Activated CD4-positive, alpha-beta T cell treated with anti-CD3 and anti-CD28 coated beads, Interleukin-2, amount 10 ng/mL, durations not matched to agents 24 days and 14 days (primary cell): ENCODE measurements around the gene NABP2. TPM values are rescaled to one million over a fixed set of nuclear protein-coding genes. Genes with fewer than 3 reads are reported as not detected.

ENCODE experiments used
- DNase-seq: peaks from one replicate; pipeline ENCODE4 v3.0.0; 2022
- H3K27ac Mint-ChIP-seq: one replicate; pipeline ENCODE4 v1.8.0; 2022; ENCODE audit warnings: mild to moderate bottlenecking, mixed read lengths
- H3K27me3 Mint-ChIP-seq: one replicate; pipeline ENCODE4 v1.8.0; 2022; ENCODE audit warnings: mixed read lengths
- H3K36me3 Mint-ChIP-seq: one replicate; pipeline ENCODE4 v1.8.0; 2022; ENCODE audit warnings: low read depth, mild to moderate bottlenecking, mixed read lengths
- H3K4me1 Mint-ChIP-seq: one replicate; pipeline ENCODE4 v1.8.0; 2021; ENCODE audit warnings: mixed read lengths
- H3K4me3 Mint-ChIP-seq: one replicate; pipeline ENCODE4 v1.8.0; 2022; ENCODE audit warnings: mild to moderate bottlenecking, moderate library complexity, mixed read lengths
- H3K9me3 Mint-ChIP-seq: one replicate; pipeline ENCODE4 v1.8.0; 2021; ENCODE audit warnings: mixed read lengths
- intact Hi-C: fragments of 100-400 bp; cut with micrococcal nuclease; formaldehyde crosslinking; loops from one replicate; pipeline ENCODE4 v1.15.1; 2023
- total RNA-seq: library from RNA; stranded (reverse); gene quantifications from 2 replicates; pipeline ENCODE4 v1.2.3, GENCODE V29; 2022

The NABP2 gene
- total RNA-seq, 1 donor from 2014 or later = 94.7 TPM

DNA sequence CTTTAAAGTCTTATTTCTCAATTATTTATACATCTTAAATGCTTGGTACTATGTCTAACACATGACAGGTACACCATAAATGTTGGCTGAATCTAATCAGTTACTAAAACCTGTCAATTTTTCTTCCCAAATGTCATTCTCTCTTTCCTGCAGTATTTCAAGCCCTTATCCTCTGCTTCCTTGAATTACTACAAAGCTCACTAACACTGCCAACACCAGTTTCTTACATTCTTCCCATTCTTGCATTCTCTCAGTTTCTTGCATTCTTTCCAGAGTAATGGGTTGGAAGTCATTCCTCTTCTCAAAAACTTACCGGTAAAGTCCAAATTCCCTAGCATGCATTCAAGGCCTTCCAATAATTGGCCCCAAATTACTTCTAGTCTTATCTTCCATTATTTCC, 25.3 kb upstream of the NABP2 start:
- Mint-ChIP-seq H3K9me3 (no peaks in the 10 kb centered on the region), H3K36me3 (no peaks in the 10 kb centered on the region), H3K4me3 (no peak overlapping the region), H3K4me1 (no peaks in the 10 kb centered on the region), H3K27me3 (no peaks in the 10 kb centered on the region), H3K27ac (no peak overlapping the region)
- DNase-seq = no peak
- intact Hi-C loops = no loop called here

DNA sequence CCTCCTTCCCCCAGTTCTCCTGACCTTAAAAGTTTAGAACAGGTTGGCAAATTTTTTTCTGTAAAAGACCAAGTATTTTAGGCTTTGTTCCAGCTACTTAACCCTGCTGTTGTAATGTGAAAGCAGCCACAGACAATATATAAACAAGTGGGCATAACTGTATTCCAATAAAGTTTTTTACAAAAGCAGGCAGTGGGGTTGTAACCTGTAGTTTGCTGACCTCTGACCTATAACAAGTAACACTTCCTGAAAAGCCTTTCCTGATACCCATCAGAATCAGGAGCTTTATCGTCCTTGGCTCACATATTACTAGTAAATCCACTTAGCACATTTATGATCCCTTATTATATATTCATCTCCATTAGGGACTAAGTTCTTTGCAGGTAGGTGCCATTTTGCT, 21.8 kb upstream of the NABP2 start:
- Mint-ChIP-seq H3K27me3 (no peaks in the 10 kb centered on the region), H3K36me3 (peaks cover 18% of the 10 kb centered on the region), H3K4me1 (peaks cover 2% of the 10 kb centered on the region), H3K9me3 (no peaks in the 10 kb centered on the region), H3K27ac (no peak overlapping the region), H3K4me3 (no peak overlapping the region)
- no peak for DNase-seq
- intact Hi-C loops = no loop called here

DNA sequence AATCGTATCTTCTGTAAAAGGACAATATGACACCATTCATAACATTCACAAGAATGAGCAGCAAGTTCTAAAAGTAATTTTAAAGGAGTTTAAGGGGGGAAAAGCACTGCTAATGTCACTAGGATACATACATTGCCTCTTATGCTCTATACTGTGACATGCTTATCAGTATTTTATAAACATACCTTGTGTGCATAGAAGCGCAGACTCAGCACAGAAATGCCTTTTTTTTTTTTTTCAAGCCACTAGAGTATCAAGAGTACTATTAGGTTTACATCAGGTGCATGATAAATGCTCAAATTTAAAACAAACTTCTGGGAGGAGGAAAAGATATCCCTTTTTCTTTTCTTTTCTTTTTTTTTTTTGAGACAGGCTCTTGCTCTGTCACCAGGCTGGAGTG, 21.3 kb upstream of the NABP2 start:
- no peaks in the 10 kb centered on the region for H3K9me3 Mint-ChIP-seq
- no peak overlapping the region for H3K27ac Mint-ChIP-seq
- intact Hi-C loops = no loop called here
- no peaks in the 10 kb centered on the region for H3K27me3 Mint-ChIP-seq
- no peak for DNase-seq
- peaks cover 2% of the 10 kb centered on the region for H3K4me1 Mint-ChIP-seq
- no peak overlapping the region for H3K4me3 Mint-ChIP-seq
- peaks cover 22% of the 10 kb centered on the region for H3K36me3 Mint-ChIP-seq

DNA sequence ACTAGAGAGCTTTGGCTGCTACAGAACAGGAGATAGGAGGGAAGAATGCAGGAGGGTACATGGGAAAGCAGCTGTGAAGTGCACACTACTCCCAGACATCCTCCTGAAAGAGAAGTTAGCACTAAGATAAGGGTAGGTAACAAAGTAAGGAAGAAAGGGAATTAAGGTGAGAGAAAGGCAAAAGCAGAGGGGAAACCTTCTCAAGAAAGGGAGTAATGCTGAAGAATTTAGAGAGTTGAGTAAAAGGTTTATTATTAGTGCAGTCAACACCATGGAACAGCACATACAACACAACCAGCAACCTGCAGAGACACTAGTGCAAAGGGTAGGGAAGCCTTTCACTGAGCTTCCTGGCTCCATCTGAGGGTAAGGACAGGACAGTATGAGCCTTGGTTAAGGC, 19.9 kb upstream of the NABP2 start:
- Mint-ChIP-seq H3K27me3 (no peaks in the 10 kb centered on the region), H3K9me3 (no peaks in the 10 kb centered on the region), H3K4me3 (no peak overlapping the region), H3K27ac (no peak overlapping the region), H3K36me3 (peaks cover 29% of the 10 kb centered on the region), H3K4me1 (peaks cover 2% of the 10 kb centered on the region)
- intact Hi-C loops = no loop called here
- DNase-seq = no peak

GRCh38 chr12:56205445-56205844, 18.7 kb upstream of the NABP2 start:
- H3K4me3 Mint-ChIP-seq = no peak overlapping the region
- intact Hi-C loops = loop anchor here (5.0 kb wide), 1 partner anchor 257 kb away; no protein-coding TSS in a partner anchor
- DNase-seq = no peak
- H3K27me3 Mint-ChIP-seq = no peaks in the 10 kb centered on the region
- H3K9me3 Mint-ChIP-seq = no peaks in the 10 kb centered on the region
- peaks cover 38% of the 10 kb centered on the region for H3K36me3 Mint-ChIP-seq
- H3K27ac Mint-ChIP-seq = no peak overlapping the region
- peaks cover 2% of the 10 kb centered on the region for H3K4me1 Mint-ChIP-seq

- H3K4me1 Mint-ChIP-seq = peaks cover 2% of the 10 kb centered on the region
- H3K27me3 Mint-ChIP-seq = no peaks in the 10 kb centered on the region
- intact Hi-C loops = loop anchor here (5.0 kb wide), 1 partner anchor 256 kb away; no protein-coding TSS in a partner anchor
- H3K27ac Mint-ChIP-seq = no peak overlapping the region
- peaks cover 44% of the 10 kb centered on the region for H3K36me3 Mint-ChIP-seq
- no peak overlapping the region for H3K4me3 Mint-ChIP-seq
- H3K9me3 Mint-ChIP-seq = no peaks in the 10 kb centered on the region
- DNase-seq = peak; percentile 81
These were observed 17.5 kb upstream of the NABP2 start for GRCh38 chr12:56206452-56207166.

- no peaks in the 10 kb centered on the region for H3K27me3 Mint-ChIP-seq
- H3K27ac Mint-ChIP-seq = no peak overlapping the region
- H3K36me3 Mint-ChIP-seq = peaks cover 50% of the 10 kb centered on the region
- intact Hi-C loops = loop anchor here (5.0 kb wide), 1 partner anchor 254 kb away; no protein-coding TSS in a partner anchor
- H3K4me1 Mint-ChIP-seq = peaks cover 2% of the 10 kb centered on the region
- no peak overlapping the region for H3K4me3 Mint-ChIP-seq
- no peaks in the 10 kb centered on the region for H3K9me3 Mint-ChIP-seq
- DNase-seq = no peak
These were observed 16.1 kb upstream of the NABP2 start for GRCh38 chr12:56208006-56208405.

- Mint-ChIP-seq H3K36me3 (peaks cover 55% of the 10 kb centered on the region), H3K4me3 (no peak overlapping the region), H3K27me3 (no peaks in the 10 kb centered on the region), H3K4me1 (peaks cover 4% of the 10 kb centered on the region), H3K9me3 (no peaks in the 10 kb centered on the region), H3K27ac (no peak overlapping the region)
- intact Hi-C loops = no loop called here
- no peak for DNase-seq
These were observed 11.8 kb upstream of the NABP2 start for GRCh38 chr12:56212361-56212760.

- Mint-ChIP-seq H3K4me3 (no peak overlapping the region), H3K9me3 (no peaks in the 10 kb centered on the region), H3K4me1 (peaks cover 4% of the 10 kb centered on the region), H3K36me3 (peaks cover 46% of the 10 kb centered on the region), H3K27ac (no peak overlapping the region), H3K27me3 (no peaks in the 10 kb centered on the region)
- no peak for DNase-seq
- intact Hi-C loops = no loop called here
These were observed 10.3 kb upstream of the NABP2 start for GRCh38 chr12:56213878-56214277.

DNA sequence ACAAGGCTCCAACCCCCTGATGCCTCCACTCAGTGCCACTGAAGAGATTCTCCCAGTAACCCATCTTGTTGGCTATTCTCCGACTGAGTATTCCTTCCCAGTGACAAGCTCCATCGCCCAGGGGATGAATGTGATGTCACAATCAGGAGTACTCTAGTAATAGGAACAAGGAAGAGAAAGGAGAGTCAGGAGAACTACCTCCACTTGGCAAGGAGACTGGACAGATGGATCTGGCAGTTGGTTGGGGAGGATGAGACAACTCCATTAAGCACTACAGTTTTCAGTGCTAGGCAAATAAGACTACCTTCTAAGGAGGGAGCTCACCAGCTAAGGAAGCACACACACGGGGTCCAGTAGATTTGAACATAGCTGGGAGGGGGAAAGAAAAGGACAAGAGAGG, 7.7 kb upstream of the NABP2 start:
- Mint-ChIP-seq H3K27me3 (no peaks in the 10 kb centered on the region), H3K36me3 (peaks cover 31% of the 10 kb centered on the region), H3K4me1 (peaks cover 14% of the 10 kb centered on the region), H3K4me3 (no peak overlapping the region), H3K9me3 (no peaks in the 10 kb centered on the region), H3K27ac (no peak overlapping the region)
- intact Hi-C loops = no loop called here
- DNase-seq = no peak

- Mint-ChIP-seq H3K9me3 (no peaks in the 10 kb centered on the region), H3K4me3 (peak overlapping the region; percentile 35), H3K36me3 (peaks cover 14% of the 10 kb centered on the region), H3K4me1 (peaks cover 29% of the 10 kb centered on the region), H3K27ac (no peak overlapping the region), H3K27me3 (no peaks in the 10 kb centered on the region)
- intact Hi-C loops = loop anchor here (5.0 kb wide), 1 partner anchor 403 kb away; the partner anchor contains the start of genes ORMDL2 and SARNP
- DNase-seq = no peak
These were observed 4.3 kb upstream of the NABP2 start for GRCh38 chr12:56219840-56220239.

DNA sequence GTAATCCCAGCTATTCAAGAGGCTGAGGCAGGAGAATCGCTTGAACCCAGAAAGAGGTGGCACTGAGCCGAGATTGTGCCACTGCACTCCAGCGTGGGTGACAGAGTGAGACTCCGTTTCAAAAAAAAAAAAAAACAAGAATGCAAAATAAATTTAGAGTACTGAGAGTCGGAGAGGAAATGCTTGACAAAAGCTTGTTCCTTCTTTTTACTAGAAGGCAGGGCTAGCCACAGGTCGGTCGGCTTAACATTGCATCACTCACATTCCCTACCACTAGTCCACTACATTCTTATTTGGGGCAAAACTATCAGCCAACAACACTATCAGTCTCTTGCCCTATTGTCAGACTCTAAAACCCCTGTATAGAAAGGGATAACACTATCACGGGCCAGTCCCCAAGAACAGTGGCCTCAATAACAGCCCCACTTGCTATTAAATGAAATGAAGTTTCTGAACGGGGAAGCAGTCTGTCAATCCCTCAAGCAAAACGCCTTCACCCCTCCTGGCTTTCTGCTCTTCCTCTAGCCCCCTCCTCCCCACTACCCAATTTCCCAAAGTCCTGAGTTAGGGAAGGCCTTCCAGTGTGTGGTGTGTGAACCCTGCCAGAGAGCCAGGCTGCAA, 3.4 kb upstream of the NABP2 start:
- Mint-ChIP-seq H3K9me3 (no peaks in the 10 kb centered on the region), H3K27me3 (no peaks in the 10 kb centered on the region), H3K36me3 (peaks cover 14% of the 10 kb centered on the region), H3K27ac (peak overlapping the region; percentile 95), H3K4me1 (peaks cover 37% of the 10 kb centered on the region), H3K4me3 (peak overlapping the region; percentile 100)
- intact Hi-C loops = loop anchor here (5.0 kb wide), 1 partner anchor 403 kb away; the partner anchor contains the start of genes ORMDL2 and SARNP
- DNase-seq = peak; percentile 66

DNA sequence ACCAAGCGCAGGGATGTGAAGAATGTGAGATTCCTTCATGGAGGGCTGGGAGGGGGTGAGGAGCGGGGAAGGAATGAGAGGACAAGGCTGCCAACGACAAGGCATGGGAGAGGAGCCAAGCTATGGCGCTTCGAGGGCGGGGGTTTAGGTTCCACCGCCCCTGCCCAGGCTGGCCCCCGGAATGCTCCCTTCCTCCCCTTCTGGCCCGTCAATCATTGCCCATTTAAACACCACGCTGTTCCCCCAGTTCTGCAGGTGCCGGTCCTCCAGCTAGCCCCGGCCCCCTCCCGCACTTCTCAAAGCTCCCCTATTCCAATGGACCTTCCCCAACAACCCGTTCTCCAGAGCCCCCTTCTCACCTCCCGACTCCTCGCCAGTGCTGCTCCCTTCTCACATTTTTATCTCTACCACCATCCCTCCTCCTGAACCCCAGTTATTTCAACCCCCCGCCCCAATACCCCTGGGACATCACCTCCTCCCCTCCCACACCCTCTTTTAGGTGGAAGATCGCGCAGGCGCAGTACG, 2.8 kb upstream of the NABP2 start:
- no peak for DNase-seq
- peaks cover 41% of the 10 kb centered on the region for H3K4me1 Mint-ChIP-seq
- intact Hi-C loops = loop anchor here (5.0 kb wide), 1 partner anchor 404 kb away; the partner anchor contains the start of genes ORMDL2 and SARNP
- H3K36me3 Mint-ChIP-seq = peaks cover 19% of the 10 kb centered on the region
- no peaks in the 10 kb centered on the region for H3K9me3 Mint-ChIP-seq
- peak overlapping the region; percentile 95 for H3K27ac Mint-ChIP-seq
- no peaks in the 10 kb centered on the region for H3K27me3 Mint-ChIP-seq
- peak overlapping the region; percentile 100 for H3K4me3 Mint-ChIP-seq
